Stimulated activated CD8-positive, alpha-beta memory T cell treated with anti-CD3 and anti-CD28 coated beads, Interleukin-12 subunit alpha, Interleukin-12 subunit beta, amount 100 ng/mL, for 1 hour (primary cell): Measurements from ENCODE around the gene TUBB.
"Not testable (repeated sequence)": the region's sequence is repeated elsewhere in the genome, so short reads cannot be mapped to it uniquely, and the experiment has no call there.

Experiments used
- DNase-seq: peaks from one replicate; pipeline ENCODE4 v3.0.0-alpha.2; 2020; ENCODE audit warnings: low read depth

Gene TUBB

GRCh38 chr6:30741063-30741779 lies 21.1 kb downstream of the TUBB start:
- DNase-seq = no peak

DNA sequence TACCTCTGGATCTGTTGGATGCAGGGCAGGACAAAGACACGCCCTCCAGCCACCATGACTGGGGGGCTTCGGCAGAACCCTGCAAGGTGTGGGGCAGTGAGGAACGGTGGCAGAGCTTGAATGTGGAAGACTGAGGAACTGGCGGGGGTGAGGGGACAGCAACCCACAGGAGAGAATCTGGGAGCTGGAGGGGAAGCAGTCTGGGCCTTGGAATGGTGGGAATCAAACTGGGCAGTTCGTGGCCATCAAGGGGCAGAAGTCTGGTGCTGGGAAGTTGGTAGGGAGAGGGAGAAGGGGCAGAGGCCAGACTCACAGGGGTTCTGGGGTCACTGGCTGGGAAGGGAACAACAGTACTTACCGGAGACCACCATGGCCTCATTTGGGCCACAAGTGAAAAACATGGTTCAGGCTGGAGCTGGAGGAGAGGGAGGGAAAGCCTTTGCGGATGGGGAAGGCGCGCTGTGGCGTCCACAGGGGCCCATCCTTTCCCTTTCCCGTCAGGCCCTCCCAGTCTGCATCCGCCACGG lies 21.7 kb downstream of the TUBB start:
- no peak for DNase-seq

DNA sequence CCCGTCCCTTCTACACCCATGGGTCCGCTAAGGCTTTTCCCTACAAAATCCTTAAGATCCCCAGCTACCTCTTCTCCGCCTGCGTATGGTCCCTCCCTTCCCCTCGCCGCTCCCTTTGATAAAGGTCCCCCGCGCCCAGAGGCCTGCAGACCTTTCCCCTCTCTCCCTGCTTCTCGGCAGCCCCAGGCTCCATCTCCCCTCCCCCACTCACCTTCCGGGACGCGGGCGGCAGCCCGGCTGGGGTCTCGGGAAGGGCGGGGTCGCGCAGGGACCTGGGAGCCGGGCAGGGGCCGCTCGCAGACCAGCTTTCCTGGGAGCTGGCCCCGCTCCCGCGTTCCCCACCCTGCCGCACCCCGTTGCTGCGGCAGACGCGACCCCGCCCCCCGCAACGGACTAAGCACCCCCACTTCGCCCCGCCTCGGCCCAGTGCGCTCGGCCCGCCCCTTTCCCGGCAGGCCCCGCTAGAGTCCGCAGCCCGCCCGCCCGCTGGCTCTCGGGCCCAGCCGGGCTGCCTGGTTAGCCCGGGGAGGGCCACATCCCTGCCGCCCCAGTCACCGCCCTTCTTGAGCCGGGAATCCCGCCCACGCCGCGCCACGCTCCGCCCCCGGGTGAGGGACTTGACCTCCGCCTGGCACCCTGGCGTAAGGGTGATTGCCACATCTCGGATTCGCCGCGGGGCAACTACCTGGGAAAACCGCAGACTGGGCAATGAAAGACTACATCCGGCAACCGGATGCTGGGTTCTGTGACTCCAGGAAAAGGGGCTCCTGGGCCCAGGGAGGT lies 22.4 kb downstream of the TUBB start, which contains the start of gene FLOT1:
FLOT1 (minus strand) TSS at position 372 of the 783 bp plus-strand sequence. CDS start 498 bp downstream, outside the sequence.
- DNase-seq = peak; percentile 73

GRCh38 chr6:30743099-30744053 lies 23.2 kb downstream of the TUBB start:
- DNase-seq = no peak

GRCh38 chr6:30744054-30744805 lies 24.1 kb downstream of the TUBB start, which contains the start of gene IER3:
TSS of gene IER3 (minus strand) at chr6:30744547. CDS start at chr6:30744518, 29 bp downstream.
- DNase-seq = no peak

- DNase-seq = no peak
Measured at GRCh38 chr6:30747300-30747687, 27.1 kb downstream of the TUBB start.

- no peak for DNase-seq
Measured at GRCh38 chr6:30747902-30748769, 28.0 kb downstream of the TUBB start.

GRCh38 chr6:30748851-30749540 lies 28.8 kb downstream of the TUBB start:
- no peak for DNase-seq

GRCh38 chr6:30749554-30750378 lies 29.6 kb downstream of the TUBB start:
- DNase-seq = no peak

GRCh38 chr6:30750379-30750668 lies 30.2 kb downstream of the TUBB start:
- no peak for DNase-seq

- DNase-seq = no peak
Measured at GRCh38 chr6:30752157-30752927, 32.2 kb downstream of the TUBB start.

DNA sequence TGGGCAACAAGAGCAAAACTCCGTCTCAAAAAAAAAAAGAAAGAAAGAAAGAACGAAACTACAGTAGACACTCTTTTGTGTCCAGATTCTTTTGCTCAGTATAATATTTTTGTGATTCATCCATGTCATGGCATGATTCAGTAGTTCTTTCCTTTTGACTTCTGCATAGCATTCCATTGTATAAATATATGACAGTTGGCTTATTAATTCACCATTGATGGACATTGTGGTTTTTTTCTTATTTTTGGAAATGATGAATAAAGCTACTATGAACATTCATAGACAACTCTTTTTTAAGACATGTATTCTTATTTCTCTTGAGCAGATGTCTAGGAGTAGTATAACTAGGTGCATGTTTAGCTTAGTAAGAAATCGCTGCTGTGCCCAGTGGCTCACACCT lies 34.5 kb downstream of the TUBB start:
- no peak for DNase-seq

DNA sequence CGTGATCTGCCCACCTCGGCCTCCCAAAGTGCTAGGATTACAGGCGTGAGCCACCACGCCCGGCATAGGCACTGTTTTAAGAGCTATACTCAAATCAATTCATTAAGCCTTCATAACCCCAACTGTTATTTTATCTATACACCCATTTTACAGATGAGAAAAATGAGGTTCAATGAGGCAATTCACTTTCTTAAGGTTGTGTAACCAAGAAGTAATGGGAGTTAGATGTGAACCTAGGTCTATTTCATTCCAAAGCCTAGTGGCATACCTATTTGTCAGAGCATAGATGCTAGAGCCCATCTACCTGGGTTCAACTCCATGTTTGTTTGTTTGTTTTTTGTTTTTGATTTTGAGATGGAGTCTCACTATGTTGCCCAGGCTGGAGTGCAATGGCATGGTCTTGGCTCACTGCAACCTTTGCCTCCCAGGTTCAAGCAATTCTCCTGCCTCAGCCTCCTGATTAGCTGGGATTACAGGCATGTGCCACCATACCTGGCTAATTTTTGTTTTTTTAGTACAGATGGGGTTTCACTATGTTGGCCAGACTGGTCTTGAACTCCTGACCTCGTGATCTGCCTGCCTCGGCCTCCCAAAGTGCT lies 36.4 kb downstream of the TUBB start:
- DNase-seq = not testable (repeated sequence)

DNA sequence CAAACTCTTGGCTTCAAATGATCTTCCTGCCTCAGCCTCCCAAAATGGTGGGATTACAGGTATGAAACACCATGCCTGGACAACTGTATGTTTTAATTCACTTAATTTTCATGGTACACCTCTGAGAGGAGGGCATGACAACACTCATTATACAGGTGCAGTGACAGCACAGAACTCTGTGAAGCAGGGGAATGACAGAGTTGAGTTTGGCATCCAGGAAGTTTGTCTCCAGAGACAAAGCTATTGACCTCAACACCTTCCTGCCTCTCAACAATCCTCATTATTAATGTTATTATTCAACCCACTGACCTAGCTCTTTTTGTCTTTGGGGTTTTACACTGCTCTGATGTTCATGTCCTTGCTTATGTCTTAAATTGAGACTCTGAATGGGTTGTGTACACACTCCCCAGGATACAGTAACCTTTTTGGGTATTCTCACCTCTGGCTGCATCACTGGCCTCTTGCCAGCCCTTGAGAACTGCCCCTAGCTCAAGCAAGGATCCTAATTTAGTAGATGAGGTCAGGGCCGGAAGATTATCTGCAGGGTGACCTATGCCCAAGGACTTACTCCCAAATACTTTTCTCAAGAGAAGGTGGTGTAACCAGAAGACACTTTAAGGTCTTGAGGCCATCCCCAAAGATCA lies 37.2 kb downstream of the TUBB start:
- no peak for DNase-seq

GRCh38 chr6:30759575-30760239 lies 39.6 kb downstream of the TUBB start:
- DNase-seq = no peak

- no peak for DNase-seq
Measured at GRCh38 chr6:30760549-30760948, 40.4 kb downstream of the TUBB start.
